Activated gamma-delta T cell treated with Interleukin-2 at 50 U/mL for 16 hours (primary cell): ENCODE data around the gene BLOC1S6.

Source experiments
- DNase-seq: peaks from one replicate; pipeline ENCODE4 v3.0.0-alpha.2; 2020

BLOC1S6 gene

GRCh38 chr15:45587095-45587862 lies at the start of gene BLOC1S6:
Gene BLOC1S6 (plus strand): TSS chr15:45587379. CDS start chr15:45587444, 65 bp downstream.
- peak; percentile 83 for DNase-seq

DNA sequence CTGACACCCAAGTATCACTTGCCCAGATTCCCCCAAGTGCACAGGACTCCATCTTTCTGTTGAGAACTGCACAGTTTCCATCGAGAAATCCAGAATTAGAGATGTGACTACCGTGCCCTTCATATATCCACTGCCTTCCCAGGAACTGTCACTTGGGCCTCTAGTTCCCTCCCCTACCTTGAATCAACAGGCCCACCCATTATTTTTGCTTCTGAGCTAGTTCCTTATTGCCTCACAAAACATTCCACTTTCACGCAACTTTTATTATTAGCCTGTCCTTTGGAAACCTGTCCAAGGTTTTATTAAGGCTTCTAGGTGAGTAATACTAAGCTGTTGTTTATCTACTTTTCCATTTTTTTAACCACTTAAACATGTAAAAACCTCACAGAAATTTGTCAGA lies 47.5 kb upstream of the BLOC1S6 start:
- no peak for DNase-seq

DNA sequence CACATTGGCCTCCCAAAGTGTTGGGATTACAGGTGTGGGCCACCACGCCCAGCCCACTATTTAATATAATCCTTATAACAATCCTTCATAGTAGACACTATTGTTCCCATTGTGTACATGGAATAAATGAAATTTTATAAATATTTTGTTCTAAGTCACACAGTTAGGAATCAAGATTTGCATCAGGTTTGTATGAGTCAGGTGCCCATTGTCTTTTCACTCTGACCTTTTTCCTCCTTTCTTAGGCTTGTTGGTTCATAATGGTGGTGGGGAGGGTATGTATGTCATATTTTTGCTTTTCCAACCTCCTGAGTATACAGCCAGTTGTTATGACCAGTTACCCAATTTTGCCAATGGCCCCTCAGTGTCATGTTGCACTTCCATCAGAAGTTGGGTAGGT lies 46.6 kb upstream of the BLOC1S6 start:
- no peak for DNase-seq

DNA sequence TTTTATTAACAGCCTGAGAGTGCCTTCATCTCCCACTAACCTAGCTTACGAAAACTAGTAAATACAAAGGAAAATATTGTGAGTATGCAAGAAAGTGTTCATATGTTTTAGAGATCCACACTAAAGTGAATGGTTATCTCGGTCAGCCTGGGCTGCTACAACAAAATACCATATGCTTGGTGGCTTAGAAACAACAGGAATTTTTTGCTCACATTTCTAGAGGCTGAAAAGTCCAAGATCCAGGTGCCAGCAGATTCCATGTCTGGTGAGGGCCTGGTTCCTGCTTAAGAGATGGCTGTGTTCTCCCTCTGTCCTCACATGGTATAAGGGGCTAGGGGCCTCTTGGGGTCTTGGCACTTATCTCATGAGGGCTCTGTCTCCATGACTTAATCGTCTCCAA lies 44.1 kb upstream of the BLOC1S6 start:
- DNase-seq = no peak

DNA sequence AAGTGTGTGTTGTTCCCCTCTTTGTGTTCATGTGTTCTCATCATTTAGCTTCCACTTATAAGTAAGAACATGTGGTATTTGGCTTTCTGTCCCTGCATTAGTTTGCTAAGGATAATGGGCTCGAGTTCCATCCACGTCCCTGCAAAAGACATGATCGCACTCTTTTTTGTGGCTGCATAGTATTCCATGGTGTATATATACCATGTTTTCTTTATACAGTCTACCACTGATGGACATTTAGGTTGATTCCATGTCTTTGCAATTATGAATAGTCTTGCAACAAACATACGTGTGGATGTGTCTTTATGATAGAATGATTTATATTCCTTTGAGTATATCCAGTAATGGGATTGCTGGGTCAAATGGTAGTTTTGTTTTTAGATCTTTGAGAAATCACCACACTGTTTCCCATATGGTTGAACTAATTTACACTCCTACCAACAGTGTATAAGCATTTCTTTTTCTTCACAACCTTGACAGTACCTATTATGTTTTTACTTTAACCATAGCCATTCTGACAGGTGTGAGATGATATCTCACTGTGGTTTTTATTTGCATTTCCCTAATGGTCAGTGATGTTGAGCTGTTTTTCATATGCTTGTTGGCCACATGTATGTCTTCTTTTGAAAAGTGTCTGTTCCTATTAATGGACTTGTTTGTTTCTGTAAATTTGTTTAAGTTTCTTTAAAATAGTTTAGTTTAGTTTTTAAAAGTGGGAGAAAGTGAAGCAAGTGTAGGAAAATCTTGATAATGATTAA lies 42.7 kb upstream of the BLOC1S6 start:
- DNase-seq = no peak

DNA sequence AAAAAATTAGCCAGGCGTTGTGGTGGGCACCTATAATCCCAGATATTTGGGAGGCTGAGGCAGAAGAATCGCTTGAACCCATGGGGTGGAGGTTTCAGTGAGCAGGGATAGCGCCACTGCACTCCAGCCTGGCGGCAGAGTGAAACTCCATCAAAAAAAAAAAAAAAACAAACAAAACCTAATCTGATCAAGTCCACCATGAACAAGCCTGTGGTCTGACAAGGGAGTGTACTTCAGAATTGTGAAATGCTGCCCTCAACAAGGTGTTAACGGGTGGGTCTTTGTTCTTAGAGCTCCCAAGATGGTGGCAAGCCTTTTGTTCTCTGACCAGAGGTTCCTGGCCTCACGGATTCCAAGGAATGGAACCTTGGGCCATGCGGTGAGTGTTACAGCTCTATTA lies 40.4 kb upstream of the BLOC1S6 start:
- no peak for DNase-seq

DNA sequence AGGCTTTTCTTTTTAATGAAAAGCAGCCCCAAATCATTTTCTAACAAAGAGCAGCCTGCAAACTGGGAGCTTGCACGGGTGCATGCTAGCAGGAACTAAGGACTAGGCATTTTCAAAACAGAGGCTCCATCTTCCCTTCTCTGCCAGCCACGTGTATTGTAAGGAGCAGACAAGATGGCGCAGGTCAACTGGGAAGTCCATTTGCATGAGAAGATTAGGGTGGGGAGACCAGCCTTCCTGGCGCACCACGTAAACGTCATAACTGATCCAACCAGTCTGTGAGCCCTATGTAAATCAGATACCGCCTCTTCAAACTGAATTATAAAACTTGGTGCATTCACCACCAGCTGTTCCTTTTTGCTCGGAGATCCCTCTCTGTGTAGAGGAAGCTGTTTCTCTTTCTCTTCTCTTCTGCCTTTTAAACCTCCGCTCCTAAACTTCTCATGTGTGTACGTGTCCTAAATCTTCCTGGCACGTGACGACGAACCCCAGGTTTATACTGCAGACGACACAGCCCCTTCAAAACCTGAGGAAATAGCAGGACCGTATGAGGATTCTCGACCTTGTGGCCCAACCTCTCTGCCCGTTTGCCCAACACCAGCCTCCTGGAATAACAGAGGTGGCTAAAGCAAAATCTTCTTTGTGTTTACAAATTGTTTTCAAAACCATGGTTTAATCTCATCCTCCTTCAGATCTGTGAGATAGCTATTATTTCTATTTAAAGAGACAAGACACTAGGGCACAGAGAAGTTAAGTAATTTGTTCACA lies 38.2 kb upstream of the BLOC1S6 start:
- DNase-seq = no peak

GRCh38 chr15:45549541-45550220 lies 37.5 kb upstream of the BLOC1S6 start:
- DNase-seq = no peak

- no peak for DNase-seq
Measured at GRCh38 chr15:45550436-45550835, 36.7 kb upstream of the BLOC1S6 start.

DNA sequence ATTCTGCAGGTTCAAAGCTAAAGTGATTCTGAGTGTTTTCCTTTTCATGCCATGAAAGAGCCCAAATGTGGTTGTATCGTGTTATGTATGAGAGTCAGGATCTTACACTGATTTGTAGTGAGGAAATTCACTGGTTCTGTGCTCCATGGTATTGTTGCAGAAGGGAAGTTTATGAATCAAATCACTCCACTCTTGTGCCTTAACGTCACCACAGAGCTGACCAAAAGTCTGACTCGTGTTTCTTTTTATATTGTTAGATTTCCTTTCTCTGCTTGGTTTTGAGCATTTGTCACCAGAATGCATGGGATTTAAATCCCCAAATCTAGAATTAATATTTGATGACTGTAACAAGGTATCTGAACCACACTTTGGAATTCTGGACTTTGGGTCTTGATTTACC lies 35.5 kb upstream of the BLOC1S6 start:
- no peak for DNase-seq

GRCh38 chr15:45555934-45556608 lies 31.1 kb upstream of the BLOC1S6 start:
- no peak for DNase-seq

GRCh38 chr15:45572617-45573016 lies 14.6 kb upstream of the BLOC1S6 start:
- no peak for DNase-seq

GRCh38 chr15:45573961-45574629 lies 13.1 kb upstream of the BLOC1S6 start:
- peak; percentile 6 for DNase-seq

DNA sequence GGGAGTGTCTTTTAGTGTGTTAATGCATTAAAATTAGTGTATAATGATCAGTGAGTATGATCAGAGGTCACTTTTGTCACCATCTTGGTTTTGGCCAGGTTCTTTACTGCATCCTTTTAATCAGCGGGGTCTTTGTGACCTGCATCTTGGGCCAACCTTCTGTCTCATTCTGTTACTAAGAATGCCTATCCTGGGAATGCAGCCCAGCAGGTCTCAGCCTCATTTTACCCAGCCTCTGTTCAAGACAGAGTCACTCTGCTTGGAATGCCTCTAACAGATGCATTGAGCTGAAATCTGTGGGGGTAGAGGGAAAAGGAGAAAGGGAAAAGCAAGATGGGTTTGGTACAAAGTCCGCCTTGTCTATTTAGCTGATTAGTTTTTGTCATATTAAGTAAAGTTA lies 5.3 kb upstream of the BLOC1S6 start:
- DNase-seq = no peak

GRCh38 chr15:45583731-45584639 lies 3.2 kb upstream of the BLOC1S6 start:
- DNase-seq = no peak

GRCh38 chr15:45585069-45585791 lies 1.9 kb upstream of the BLOC1S6 start:
- DNase-seq = no peak

GRCh38 chr15:45586125-45586524 lies 1.1 kb upstream of the BLOC1S6 start:
- no peak for DNase-seq

DNA sequence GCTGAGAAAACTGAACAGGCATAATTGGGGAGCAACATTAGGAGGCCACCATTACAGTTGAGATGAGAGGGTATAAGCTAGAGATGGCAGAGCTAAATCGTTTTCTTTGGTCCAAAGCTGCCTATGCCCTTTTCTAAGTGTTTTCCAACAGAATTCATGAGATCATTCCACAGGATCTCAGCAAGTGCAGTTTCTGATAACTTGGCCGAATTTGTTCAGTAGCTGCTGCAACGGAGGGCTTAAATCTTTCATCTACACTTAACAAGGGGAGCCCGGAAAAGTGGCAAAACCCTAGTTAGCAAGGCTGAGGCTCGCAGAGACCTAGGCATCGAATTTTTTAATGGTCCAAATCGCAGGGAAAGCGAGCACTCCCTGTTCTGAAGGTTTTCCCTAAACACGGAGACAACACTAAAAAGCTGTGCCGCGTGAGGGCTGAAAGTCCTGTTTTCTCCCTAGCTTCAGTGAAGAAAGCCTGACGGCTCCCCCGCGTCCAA lies 531 bp upstream of the BLOC1S6 start:
- no peak for DNase-seq

- DNase-seq = no peak
Measured at GRCh38 chr15:45587863-45588170, 638 bp downstream of the BLOC1S6 start.
